NCI-H2196 treated with DMSO at 0.1 percent for 48 hours (cell line): Measurements from ENCODE around the gene LGALS3BP.

Experiments
- DNase-seq: peaks from one replicate; lab custom pipeline; 2025; ENCODE audit not compliant: unreplicated experiment; lab: John Stamatoyannopoulos, UW

Gene LGALS3BP

GRCh38 chr17:78986048-78986648 is 6.4 kb upstream of the LGALS3BP start:
- no peak for DNase-seq

GRCh38 chr17:78985395-78985794 is 5.7 kb upstream of the LGALS3BP start:
- DNase-seq: no peak

GRCh38 chr17:78981010-78981888 is 1.5 kb upstream of the LGALS3BP start:
- no peak for DNase-seq

- DNase-seq: no peak
Observed at GRCh38 chr17:78980624-78980972, 875 bp upstream of the LGALS3BP start.

- DNase-seq: peak; percentile 22
Observed at GRCh38 chr17:78977997-78978973, 1.4 kb downstream of the LGALS3BP start.

GRCh38 chr17:78977681-78977943 is 2.1 kb downstream of the LGALS3BP start:
- DNase-seq: no peak

- DNase-seq: no peak
Observed at GRCh38 chr17:78976907-78977680, 2.6 kb downstream of the LGALS3BP start.

GRCh38 chr17:78974635-78975591 is 4.8 kb downstream of the LGALS3BP start:
- peak; percentile 75 for DNase-seq

GRCh38 chr17:78973792-78974520 is 5.8 kb downstream of the LGALS3BP start:
- DNase-seq: no peak

GRCh38 chr17:78973196-78973595 is 6.5 kb downstream of the LGALS3BP start:
- no peak for DNase-seq

GRCh38 chr17:78972507-78973105 is 7.1 kb downstream of the LGALS3BP start:
- no peak for DNase-seq

GRCh38 chr17:78971756-78972506 is 7.8 kb downstream of the LGALS3BP start:
- DNase-seq: no peak

GRCh38 chr17:78970834-78971755 is 8.6 kb downstream of the LGALS3BP start:
- peak; percentile 63 for DNase-seq

GRCh38 chr17:78969865-78970264 is 9.9 kb downstream of the LGALS3BP start:
- DNase-seq: no peak

GRCh38 chr17:78967782-78968362 is 11.9 kb downstream of the LGALS3BP start:
- DNase-seq: no peak

GRCh38 chr17:78966910-78967600 is 12.7 kb downstream of the LGALS3BP start:
- no peak for DNase-seq
